Mucosa of descending colon (tissue), 3 donors: ENCODE results near the gene FOCAD. TPM values are rescaled to one million over a fixed set of nuclear protein-coding genes. Genes with fewer than 3 reads are reported as not detected.

ENCODE experiments used
- ATAC-seq: fragments of 200-7000 bp; cut with Tn5 transposase; one replicate; pipeline ENCODE4 v1.9.1; 2020; ENCODE audit warnings: mild to moderate bottlenecking, moderate library complexity
- DNase-seq, 3 donors: peaks; one replicate each; pipeline ENCODE4 v3.0.0-alpha.2; 2020
- H3K36me3 ChIP-seq: fragments of 200-600 bp; one replicate; pipeline ENCODE4 v1.8.0; 2021; ENCODE audit warnings: low read depth, mild to moderate bottlenecking
- H3K4me1 ChIP-seq: fragments of 200-600 bp; one replicate; pipeline ENCODE4 v1.8.0; 2021; ENCODE audit warnings: low read depth, mild to moderate bottlenecking
- H3K4me3 ChIP-seq: fragments of 200-600 bp; one replicate; pipeline ENCODE4 v1.8.0; 2021; ENCODE audit warnings: mild to moderate bottlenecking
- H3K9me3 ChIP-seq: fragments of 200-600 bp; one replicate; pipeline ENCODE4 v1.8.0; 2021; ENCODE audit warnings: mild to moderate bottlenecking
- intact Hi-C, 2 donors: fragments of 100-400 bp; cut with DNase I in 1 of 2; cut with micrococcal nuclease in 1 of 2; formaldehyde crosslinking; loops; one replicate each; pipeline versions ENCODE4 v1.11.0 to v1.11.1; 2022; cut with DNase I, micrococcal nuclease
- microRNA-seq: library from miRNA; unstranded; fragments of <30 nt; microRNA quantifications from one replicate; pipeline ENCODE4, GENCODE V29; 2019
- total RNA-seq, 3 donors: library from RNA; stranded (reverse); fragmentation: NEBNext Ultra II Directional in 2 of 3; extraction: Animal tissue kit (Norgen Biotek cat#: 25700) in 2 of 3; gene quantifications; one replicate each; pipeline versions ENCODE4 v1.2.1 to v1.2.4, GENCODE V29; 2021 to 2023
- TF ChIP-seq, protein P1 (sequence below): fragments of 200-600 bp; IDR thresholded peaks from one replicate; pipeline ENCODE4 v1.8.0; 2022; ENCODE audit warnings: antibody characterized with exemption, mild to moderate bottlenecking
- donor health status: DM: no; HTN: no; CAD: no; lungs with moderate emphysema.
- donor health status: DM: no; HTN: no; CAD: no.
- donor health status: DM: no; HTN: yes; CAD: no.

Gene FOCAD
- total RNA-seq, 3 donors from 2014 or later: 26.6 to 30.3 (median 26.9) TPM

DNA sequence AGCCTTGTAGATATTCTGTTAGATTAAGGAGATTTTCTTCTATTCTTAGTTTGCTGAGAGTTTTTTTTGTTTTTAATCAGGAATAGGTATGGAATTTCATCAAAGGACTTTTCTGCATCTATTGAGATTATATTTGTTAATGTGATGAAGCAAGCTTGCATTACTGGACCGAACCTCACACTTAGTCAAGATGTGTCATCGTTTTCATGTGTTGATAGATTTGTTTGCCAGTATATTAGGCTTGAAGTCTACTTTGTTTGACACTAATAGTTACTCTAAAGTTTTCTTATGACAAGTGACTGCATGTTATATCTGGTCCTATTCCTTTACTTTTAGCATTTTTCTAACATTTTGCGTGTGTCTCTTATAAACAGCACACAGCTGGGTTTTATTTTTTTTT, 359.8 kb downstream of the FOCAD start:
- Histone ChIP-seq H3K4me1 (no peaks in the 10 kb centered on the region), H3K4me3 (no peak overlapping the region), H3K9me3 (no peaks in the 10 kb centered on the region), H3K36me3 (no peaks in the 10 kb centered on the region)
- intact Hi-C loops: no loop called here
- TF ChIP-seq, protein P1, sequence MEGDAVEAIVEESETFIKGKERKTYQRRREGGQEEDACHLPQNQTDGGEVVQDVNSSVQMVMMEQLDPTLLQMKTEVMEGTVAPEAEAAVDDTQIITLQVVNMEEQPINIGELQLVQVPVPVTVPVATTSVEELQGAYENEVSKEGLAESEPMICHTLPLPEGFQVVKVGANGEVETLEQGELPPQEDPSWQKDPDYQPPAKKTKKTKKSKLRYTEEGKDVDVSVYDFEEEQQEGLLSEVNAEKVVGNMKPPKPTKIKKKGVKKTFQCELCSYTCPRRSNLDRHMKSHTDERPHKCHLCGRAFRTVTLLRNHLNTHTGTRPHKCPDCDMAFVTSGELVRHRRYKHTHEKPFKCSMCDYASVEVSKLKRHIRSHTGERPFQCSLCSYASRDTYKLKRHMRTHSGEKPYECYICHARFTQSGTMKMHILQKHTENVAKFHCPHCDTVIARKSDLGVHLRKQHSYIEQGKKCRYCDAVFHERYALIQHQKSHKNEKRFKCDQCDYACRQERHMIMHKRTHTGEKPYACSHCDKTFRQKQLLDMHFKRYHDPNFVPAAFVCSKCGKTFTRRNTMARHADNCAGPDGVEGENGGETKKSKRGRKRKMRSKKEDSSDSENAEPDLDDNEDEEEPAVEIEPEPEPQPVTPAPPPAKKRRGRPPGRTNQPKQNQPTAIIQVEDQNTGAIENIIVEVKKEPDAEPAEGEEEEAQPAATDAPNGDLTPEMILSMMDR: no peak
- no peak for DNase-seq
- ATAC-seq: no peak

Small RNAs within 50 kb of the gene (microRNA-seq; reads per million reads assigned to microRNA genes)
- gene MIR491: 10.2 reads per million, percentile 33 among the genes with 10 or more reads in this experiment

Other genes with a start within 250 kb of the FOCAD start
- gene MLLT3, start 61.8 kb upstream of the FOCAD start, total RNA-seq: 10 to 100 TPM; 35.1 to 53.7 (median 46.5) TPM